A375 (cell line): ENCODE measurements around the gene TRIM72. TPM values are rescaled to one million over a fixed set of nuclear protein-coding genes. Genes with fewer than 3 reads are reported as not detected.

Experiments used
- small RNA-seq: library from RNA; depleted of rRNA; stranded (forward); fragments of <200 nt; gene quantifications from one replicate; pipeline ENCODE3, GENCODE V24; 2014
- total RNA-seq: library from RNA; depleted of rRNA; stranded (reverse); fragments of >200 nt; shearing (Covaris generic); gene quantifications from 2 replicates; pipeline ENCODE4 v1.2.3, GENCODE V29; 2014; rRNA removed

The TRIM72 gene, protein sequence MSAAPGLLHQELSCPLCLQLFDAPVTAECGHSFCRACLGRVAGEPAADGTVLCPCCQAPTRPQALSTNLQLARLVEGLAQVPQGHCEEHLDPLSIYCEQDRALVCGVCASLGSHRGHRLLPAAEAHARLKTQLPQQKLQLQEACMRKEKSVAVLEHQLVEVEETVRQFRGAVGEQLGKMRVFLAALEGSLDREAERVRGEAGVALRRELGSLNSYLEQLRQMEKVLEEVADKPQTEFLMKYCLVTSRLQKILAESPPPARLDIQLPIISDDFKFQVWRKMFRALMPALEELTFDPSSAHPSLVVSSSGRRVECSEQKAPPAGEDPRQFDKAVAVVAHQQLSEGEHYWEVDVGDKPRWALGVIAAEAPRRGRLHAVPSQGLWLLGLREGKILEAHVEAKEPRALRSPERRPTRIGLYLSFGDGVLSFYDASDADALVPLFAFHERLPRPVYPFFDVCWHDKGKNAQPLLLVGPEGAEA
- total RNA-seq, result not detected in 2 replicates

DNA sequence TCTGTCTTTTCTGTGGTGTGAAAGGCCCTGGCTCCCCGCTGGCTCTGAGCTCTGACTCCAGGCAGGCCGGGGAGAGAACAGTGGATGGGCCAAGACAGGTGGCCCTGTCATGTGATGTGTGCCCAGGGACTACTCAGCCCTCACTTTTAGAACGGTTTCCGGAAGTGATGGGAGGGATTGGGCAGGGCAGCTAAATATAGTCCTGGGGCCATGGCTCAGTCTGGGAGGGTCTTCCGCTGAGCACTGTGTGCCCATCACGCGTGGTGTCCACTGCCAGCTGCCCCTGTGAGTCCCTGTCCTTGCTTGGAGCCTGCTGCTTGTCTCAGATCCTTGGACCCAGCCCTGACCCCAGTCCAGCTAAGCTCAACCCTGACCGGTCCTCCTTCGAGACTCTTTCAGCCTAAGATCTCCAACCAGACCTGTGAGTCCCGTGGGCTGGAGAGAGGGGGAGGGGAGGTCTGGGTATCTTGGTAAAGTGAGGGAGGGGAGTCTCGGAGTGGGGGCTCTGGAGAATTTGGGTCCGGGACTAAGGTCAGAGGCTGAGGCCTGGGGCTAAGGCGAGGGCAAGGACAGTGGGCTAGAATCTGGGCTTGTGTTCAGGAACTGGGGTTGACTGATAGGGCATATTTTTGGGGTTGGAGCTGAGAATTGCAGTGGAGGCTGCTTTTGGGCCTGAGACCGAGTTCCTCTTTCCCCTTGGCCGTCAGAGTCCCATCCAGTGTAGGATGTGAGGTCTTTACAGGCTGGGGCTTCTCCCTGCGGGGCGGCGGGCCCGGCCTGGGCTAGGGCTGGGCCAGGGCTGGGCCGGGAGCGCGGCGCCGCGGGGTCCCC lies at the start of gene TRIM72:
TRIM72 (plus strand) TSS at position 243 of the 831 bp plus-strand sequence. CDS start 620 bp downstream, outside the sequence.

DNA sequence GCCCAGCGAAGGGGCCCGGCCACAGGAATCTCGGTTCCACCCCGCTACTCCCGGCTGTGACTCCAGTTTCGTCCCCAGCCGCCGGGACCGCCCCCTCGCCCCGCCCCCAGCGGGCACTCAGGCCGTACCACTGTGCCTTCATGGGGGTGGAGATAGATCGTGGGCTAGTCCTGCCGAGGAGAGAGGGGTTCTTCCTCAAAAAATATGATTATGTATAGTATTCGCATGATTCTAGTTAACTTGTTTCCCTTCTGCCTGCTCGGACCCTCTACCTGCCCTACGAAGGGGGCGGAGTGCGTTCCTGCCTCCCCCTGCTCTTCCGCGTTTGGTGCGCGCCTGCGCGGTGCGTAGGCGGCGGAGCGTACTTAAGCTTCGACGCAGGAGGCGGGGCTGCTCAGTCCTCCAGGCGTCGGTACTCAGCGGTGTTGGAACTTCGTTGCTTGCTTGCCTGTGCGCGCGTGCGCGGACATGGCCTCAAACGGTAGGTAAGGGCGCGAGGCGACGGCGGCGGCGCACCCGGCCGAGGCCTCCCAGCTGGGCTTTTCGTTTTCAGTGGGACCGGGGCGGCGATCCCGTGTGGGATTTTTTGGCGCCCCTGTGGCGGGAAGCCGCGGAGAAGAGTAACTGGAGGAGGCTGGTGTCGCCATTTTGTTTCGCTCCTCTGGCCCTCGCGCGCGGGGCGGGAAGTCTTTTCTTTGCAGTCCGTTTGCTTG lies 34.0 kb upstream of the TRIM72 start, which contains the start of gene FUS:
FUS (plus strand) TSS at position 393 of the 713 bp plus-strand sequence; CDS start at position 469, 76 bp downstream.

DNA sequence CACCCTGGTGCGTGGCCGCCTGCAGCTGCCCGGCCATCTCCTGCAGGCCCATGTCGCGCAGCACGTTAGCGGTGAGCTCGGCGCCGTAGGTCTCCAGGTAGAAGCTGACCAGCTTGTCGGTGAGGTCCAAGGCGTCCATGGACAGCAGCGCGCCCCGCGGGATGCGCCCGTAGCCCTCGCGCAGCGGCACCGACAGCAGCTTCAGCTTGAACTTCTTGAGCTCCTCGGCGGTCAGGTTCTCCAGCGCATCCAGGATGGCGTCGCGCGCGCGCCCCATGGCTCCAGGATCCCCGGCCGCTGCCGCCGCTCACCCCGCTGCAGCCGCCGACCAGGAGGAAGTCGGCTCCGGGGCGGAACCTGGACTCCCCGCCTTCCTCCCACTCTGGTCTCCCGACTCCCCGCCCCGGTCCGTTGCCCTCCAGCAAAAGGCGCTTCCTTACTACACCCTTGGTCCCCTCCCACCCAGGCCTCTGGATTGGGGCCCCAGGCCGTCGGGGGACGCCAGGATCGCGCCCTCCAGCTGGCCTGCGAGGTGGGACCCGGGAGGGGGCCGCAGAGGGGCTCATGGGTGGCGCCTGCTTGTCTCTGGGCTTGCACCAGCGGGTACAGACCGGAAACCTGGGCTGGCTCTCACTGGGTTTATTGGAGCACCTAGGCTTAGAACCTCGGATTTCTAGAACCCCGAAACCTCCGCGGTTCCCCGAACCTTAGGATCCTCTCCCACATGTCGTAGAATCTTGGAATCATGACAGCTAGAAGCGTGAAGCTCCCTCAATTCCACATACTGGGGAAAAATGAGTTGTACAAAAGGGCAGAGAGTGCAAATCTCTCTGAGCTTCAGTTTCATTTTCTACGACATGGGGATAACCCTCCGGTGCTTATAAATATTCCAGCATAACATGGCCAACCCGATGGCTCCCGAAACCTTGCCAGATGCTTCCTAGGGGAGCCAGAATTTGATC lies 11.2 kb upstream of the TRIM72 start, which contains the start of gene PYCARD:
PYCARD (minus strand) TSS at position 347 of the 962 bp plus-strand sequence; CDS start at position 277, 70 bp downstream.

DNA sequence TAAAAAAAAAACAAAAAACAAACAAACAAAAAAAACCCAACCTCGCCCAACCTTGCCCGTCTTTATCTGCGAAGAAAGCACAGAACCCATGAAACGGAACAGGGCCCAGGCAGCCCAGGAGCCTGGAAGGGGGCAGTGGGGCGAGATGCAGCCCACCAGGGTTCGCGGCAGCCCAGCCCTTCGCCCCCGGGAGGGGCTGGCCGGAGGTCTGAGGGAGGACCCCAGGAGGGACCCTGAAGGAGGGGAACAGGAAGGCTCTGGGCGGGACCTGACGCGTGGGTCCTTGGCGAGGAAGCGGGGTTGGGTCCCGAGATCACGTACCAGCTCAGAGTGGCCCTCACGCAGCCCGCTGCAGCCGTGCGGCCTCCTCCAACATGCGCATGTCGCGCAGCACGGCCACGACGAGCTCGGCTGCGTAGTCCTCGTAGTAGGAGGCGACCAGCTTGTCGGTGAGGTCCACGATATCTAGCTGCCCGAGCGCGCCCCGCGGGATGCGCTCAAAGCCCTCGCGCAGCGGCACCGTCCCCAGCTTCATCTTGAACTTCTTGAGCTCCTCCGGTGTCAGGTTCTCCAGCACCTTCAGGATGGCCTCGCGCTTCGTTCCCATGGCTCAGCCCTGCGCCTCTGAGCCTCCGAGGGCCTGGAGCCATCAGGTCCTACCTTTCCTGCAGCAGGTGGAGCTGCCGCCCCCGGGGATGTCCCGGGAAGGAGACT lies 2.7 kb downstream of the TRIM72 start, which contains the start of gene PYDC1:
PYDC1 (minus strand) TSS at position 714 of the 714 bp plus-strand sequence; CDS start at position 607, 107 bp downstream.

Small RNAs within 50 kb of the gene (small RNA-seq; reads per million reads assigned to genes)
- gene AC009088.4 (not detected), gene NDUFA3P6 (not detected)

Other genes starting within 250 kb of the TRIM72 start
- gene HSD3B7, start 228.9 kb upstream of the TRIM72 start, total RNA-seq, result 2.2 and 2.4 TPM in 2 replicates
- 0.98 TPM in 1 of 2 replicates, not detected in the other for gene STX1B, start 203.5 kb upstream of the TRIM72 start, total RNA-seq
- gene STX4, start 180.6 kb upstream of the TRIM72 start, total RNA-seq, result 23.6 and 25.5 TPM in 2 replicates
- gene ZNF668, start 139.9 kb upstream of the TRIM72 start, total RNA-seq, result 18.1 and 22.6 TPM in 2 replicates
- gene ZNF646, start 139.7 kb upstream of the TRIM72 start, total RNA-seq, result 18.1 and 18.4 TPM in 2 replicates
- 3.6 and 6.6 TPM in 2 replicates for gene PRSS53, start 125.2 kb upstream of the TRIM72 start, total RNA-seq
- gene VKORC1, start 119.3 kb upstream of the TRIM72 start, total RNA-seq, result 141 and 193 TPM in 2 replicates
- 39.1 and 49.7 TPM in 2 replicates for gene BCKDK, start 105.7 kb upstream of the TRIM72 start, total RNA-seq
- gene KAT8, start 96.5 kb upstream of the TRIM72 start, total RNA-seq, result 40.7 and 59.5 TPM in 2 replicates
- not detected in 2 replicates for gene PRSS8, start 78.4 kb upstream of the TRIM72 start, total RNA-seq
- gene PRSS36, start 64.1 kb upstream of the TRIM72 start, total RNA-seq, result 0.98 TPM in 1 of 2 replicates, not detected in the other
- gene FUS, start 34.0 kb upstream of the TRIM72 start, total RNA-seq, result 62.7 and 76.7 TPM in 2 replicates
- gene PYCARD, start 11.4 kb upstream of the TRIM72 start, total RNA-seq, result not detected in 2 replicates
- not detected in 2 replicates for gene PYDC1, start 3.0 kb downstream of the TRIM72 start, total RNA-seq
- 0.37 TPM in 1 of 2 replicates, not detected in the other for gene ITGAM, start 45.9 kb downstream of the TRIM72 start, total RNA-seq
- 2.4 and 3.4 TPM in 2 replicates for gene ITGAX, start 141.1 kb downstream of the TRIM72 start, total RNA-seq
- 0.19 TPM in 1 of 2 replicates, not detected in the other for gene ITGAD, start 179.2 kb downstream of the TRIM72 start, total RNA-seq
- gene COX6A2, start 214.2 kb downstream of the TRIM72 start, total RNA-seq, result not detected in 2 replicates
- 0.30 and 0.40 TPM in 2 replicates for gene ZNF843, start 228.7 kb downstream of the TRIM72 start, total RNA-seq
- gene ARMC5, start 245.4 kb downstream of the TRIM72 start, total RNA-seq, result 24.9 and 26.0 TPM in 2 replicates